Urothelium cell line (cell line): ENCODE measurements around the gene RNF25.

ENCODE experiments used
- DNase-seq: peaks from one replicate; pipeline ENCODE4 v3.0.0; 2011; ENCODE audit warnings: low spot score, mixed read lengths
- FAIRE-seq: peaks from 2 replicates; lab custom pipeline; 2011; peaks lifted over from hg19 to GRCh38; lab: Jason Lieb, UNC

RNF25 gene

GRCh38 chr2:218680061-218680460 lies 8.3 kb upstream of the RNF25 start:
- no peak for DNase-seq
- no peak for FAIRE-seq

GRCh38 chr2:218679119-218679518 lies 7.3 kb upstream of the RNF25 start:
- DNase-seq (no peak), FAIRE-seq (no peak)

GRCh38 chr2:218671097-218671653 lies 627 bp downstream of the RNF25 start:
- no peak for FAIRE-seq
- no peak for DNase-seq

- DNase-seq (no peak), FAIRE-seq (no peak)
Measured at GRCh38 chr2:218664653-218665052, 7.1 kb downstream of the RNF25 start.

- DNase-seq (no peak), FAIRE-seq (no peak)
Measured at GRCh38 chr2:218663901-218664300, 7.9 kb downstream of the RNF25 start.

GRCh38 chr2:218662827-218663226 lies 9.0 kb downstream of the RNF25 start:
- FAIRE-seq, result no peak
- DNase-seq, result no peak

- FAIRE-seq (no peak), DNase-seq (no peak)
Measured at GRCh38 chr2:218662377-218662776, 9.4 kb downstream of the RNF25 start.

GRCh38 chr2:218659988-218660358 lies 11.8 kb downstream of the RNF25 start:
- DNase-seq (no peak), FAIRE-seq (no peak)

- DNase-seq, result peak; percentile 93
- FAIRE-seq, result no peak
Measured at GRCh38 chr2:218659258-218659987, 12.4 kb downstream of the RNF25 start, which contains the start of the genes BCS1L and ZNF142. Gene BCS1L (plus strand): TSS chr2:218659683. CDS start chr2:218660988, 1,305 bp downstream. Gene ZNF142 (minus strand): TSS chr2:218659623. CDS start chr2:218656429, 3,194 bp downstream.

- peak; percentile 75 for DNase-seq
- no peak for FAIRE-seq
Measured at GRCh38 chr2:218658671-218659257, 13.0 kb downstream of the RNF25 start.

GRCh38 chr2:218655751-218656150 lies 16.1 kb downstream of the RNF25 start:
- no peak for FAIRE-seq
- DNase-seq, result no peak

GRCh38 chr2:218648787-218649100 lies 23.1 kb downstream of the RNF25 start:
- DNase-seq (no peak), FAIRE-seq (no peak)

- peak; percentile 63 for DNase-seq
Measured at GRCh38 chr2:218648088-218648786, 23.6 kb downstream of the RNF25 start.

GRCh38 chr2:218645126-218645525 lies 26.7 kb downstream of the RNF25 start:
- FAIRE-seq, result no peak
- no peak for DNase-seq

More at GRCh38 chr2:218648088-218648786, 23.6 kb downstream of the RNF25 start:
- FAIRE-seq, result peak; percentile 74

GRCh38 chr2:218644721-218645120 lies 27.1 kb downstream of the RNF25 start:
- FAIRE-seq (no peak), DNase-seq (no peak)

GRCh38 chr2:218643751-218644310 lies 28.0 kb downstream of the RNF25 start:
- FAIRE-seq (no peak), DNase-seq (no peak)

- DNase-seq (no peak), FAIRE-seq (no peak)
Measured at GRCh38 chr2:218642786-218643185, 29.0 kb downstream of the RNF25 start.

GRCh38 chr2:218642121-218642656 lies 29.6 kb downstream of the RNF25 start:
- no peak for FAIRE-seq
- DNase-seq, result no peak

GRCh38 chr2:218638372-218638771 lies 33.4 kb downstream of the RNF25 start:
- DNase-seq, result no peak
- FAIRE-seq, result no peak

GRCh38 chr2:218635719-218636118 lies 36.1 kb downstream of the RNF25 start:
- no peak for DNase-seq
- no peak for FAIRE-seq

GRCh38 chr2:218631837-218632236 lies 40.0 kb downstream of the RNF25 start:
- no peak for DNase-seq
- no peak for FAIRE-seq
